ENCODE results near the gene CISD3.
"Not testable (repeated sequence)": the region's sequence is repeated elsewhere in the genome, so short reads cannot be mapped to it uniquely, and the experiment has no call there.

CISD3 gene

DNA sequence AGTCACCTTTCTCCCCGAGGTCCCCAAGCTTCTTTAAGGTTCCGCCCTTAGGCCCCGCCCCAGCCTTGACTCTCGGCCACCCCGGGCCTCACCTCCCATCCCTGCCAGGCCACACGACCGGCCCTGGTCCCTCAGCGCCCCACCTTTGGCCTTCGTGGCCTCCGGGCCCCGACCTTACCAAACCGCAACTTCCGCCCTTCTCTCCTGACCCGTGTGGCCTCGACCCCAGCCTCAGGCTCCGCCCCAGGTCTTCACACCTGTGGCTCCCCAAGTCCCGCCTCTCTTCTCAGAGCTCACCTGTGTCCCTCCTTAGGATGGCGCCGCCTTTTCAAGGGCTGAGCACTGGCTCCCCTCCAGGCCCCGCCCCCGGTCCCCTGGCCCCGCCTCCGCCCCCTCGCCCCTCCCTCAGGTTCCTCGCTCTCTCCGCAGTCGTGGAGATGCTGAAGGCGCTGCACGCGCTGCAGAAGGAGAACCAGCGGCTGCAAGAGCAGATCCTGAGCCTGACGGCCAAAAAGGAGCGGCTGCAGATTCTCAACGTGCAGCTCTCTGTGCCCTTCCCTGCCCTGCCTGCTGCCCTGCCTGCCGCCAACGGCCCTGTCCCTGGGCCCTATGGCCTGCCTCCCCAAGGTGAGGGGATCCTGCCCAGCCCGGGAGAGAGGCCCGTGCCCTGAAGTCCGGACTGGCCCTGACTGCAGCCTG, 10.0 kb upstream of the CISD3 start:
- H3K4me3 ChIP-seq (ENCODE audit: low read length) = no peak overlapping the region
- peaks cover 41% of the 10 kb centered on the region for H3K36me3 ChIP-seq (ENCODE audit: control insufficient read depth, insufficient read depth, low read length, severe bottlenecking)
- no peaks in the 10 kb centered on the region for H3K9me3 ChIP-seq (ENCODE audit: control insufficient read depth, low read length)
- H3K27me3 ChIP-seq (replicated peaks; ENCODE audit: control insufficient read depth, insufficient read depth, low read length) = no peaks in the 10 kb centered on the region
- no peak for DNase-seq (ENCODE audit: low read depth)
- H3K9ac ChIP-seq (ENCODE audit: low read length) = no peak overlapping the region
- no peaks in the 10 kb centered on the region for H3K4me1 ChIP-seq (ENCODE audit: control insufficient read depth, insufficient read depth, low read length)

GRCh38 chr17:38720941-38721340, 9.2 kb upstream of the CISD3 start:
- Histone ChIP-seq H3K4me1 (ENCODE audit: control insufficient read depth, insufficient read depth, low read length) (no peaks in the 10 kb centered on the region), H3K36me3 (ENCODE audit: control insufficient read depth, insufficient read depth, low read length, severe bottlenecking) (peaks cover 36% of the 10 kb centered on the region), H3K9me3 (ENCODE audit: control insufficient read depth, low read length) (no peaks in the 10 kb centered on the region), H3K9ac (ENCODE audit: low read length) (no peak overlapping the region), H3K4me3 (ENCODE audit: low read length) (no peak overlapping the region), H3K27me3 (replicated peaks; ENCODE audit: control insufficient read depth, insufficient read depth, low read length) (no peaks in the 10 kb centered on the region)
- no peak for DNase-seq (ENCODE audit: low read depth)

DNA sequence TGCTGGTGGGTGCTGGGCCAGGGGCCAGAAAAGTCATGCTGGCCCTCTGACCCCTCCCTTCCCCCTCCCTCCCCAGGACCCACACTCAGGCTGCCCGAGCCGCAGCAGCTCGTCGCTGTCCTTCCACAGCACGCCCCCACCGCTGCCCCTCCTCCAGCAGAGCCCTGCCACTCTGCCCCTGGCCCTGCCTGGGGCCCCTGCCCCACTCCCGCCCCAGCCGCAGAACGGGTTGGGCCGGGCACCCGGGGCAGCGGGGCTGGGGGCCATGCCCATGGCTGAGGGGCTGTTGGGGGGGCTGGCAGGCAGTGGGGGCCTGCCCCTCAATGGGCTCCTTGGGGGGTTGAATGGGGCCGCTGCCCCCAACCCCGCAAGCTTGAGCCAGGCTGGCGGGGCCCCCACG, 8.3 kb upstream of the CISD3 start:
- no peaks in the 10 kb centered on the region for H3K4me1 ChIP-seq (ENCODE audit: control insufficient read depth, insufficient read depth, low read length)
- no peaks in the 10 kb centered on the region for H3K9me3 ChIP-seq (ENCODE audit: control insufficient read depth, low read length)
- peaks cover 27% of the 10 kb centered on the region for H3K36me3 ChIP-seq (ENCODE audit: control insufficient read depth, insufficient read depth, low read length, severe bottlenecking)
- no peaks in the 10 kb centered on the region for H3K27me3 ChIP-seq (replicated peaks; ENCODE audit: control insufficient read depth, insufficient read depth, low read length)
- no peak for DNase-seq (ENCODE audit: low read depth)
- H3K4me3 ChIP-seq (ENCODE audit: low read length) = no peak overlapping the region
- no peak overlapping the region for H3K9ac ChIP-seq (ENCODE audit: low read length)

- Histone ChIP-seq H3K4me3 (ENCODE audit: low read length) (no peak overlapping the region), H3K4me1 (ENCODE audit: control insufficient read depth, insufficient read depth, low read length) (peaks cover 5% of the 10 kb centered on the region), H3K36me3 (ENCODE audit: control insufficient read depth, insufficient read depth, low read length, severe bottlenecking) (peaks cover 16% of the 10 kb centered on the region), H3K9ac (ENCODE audit: low read length) (no peak overlapping the region), H3K27me3 (replicated peaks; ENCODE audit: control insufficient read depth, insufficient read depth, low read length) (no peaks in the 10 kb centered on the region), H3K9me3 (ENCODE audit: control insufficient read depth, low read length) (no peaks in the 10 kb centered on the region)
- no peak for DNase-seq (ENCODE audit: low read depth)
These were observed 5.7 kb upstream of the CISD3 start for GRCh38 chr17:38724337-38724988.

- Histone ChIP-seq H3K4me1 (ENCODE audit: control insufficient read depth, insufficient read depth, low read length) (peaks cover 5% of the 10 kb centered on the region), H3K36me3 (ENCODE audit: control insufficient read depth, insufficient read depth, low read length, severe bottlenecking) (peaks cover 16% of the 10 kb centered on the region), H3K9me3 (ENCODE audit: control insufficient read depth, low read length) (no peaks in the 10 kb centered on the region), H3K9ac (ENCODE audit: low read length) (no peak overlapping the region), H3K27me3 (replicated peaks; ENCODE audit: control insufficient read depth, insufficient read depth, low read length) (no peaks in the 10 kb centered on the region), H3K4me3 (ENCODE audit: low read length) (no peak overlapping the region)
- no peak for DNase-seq (ENCODE audit: low read depth)
These were observed 5.1 kb upstream of the CISD3 start for GRCh38 chr17:38725066-38725465.

- not testable (repeated sequence) for H3K9ac ChIP-seq (ENCODE audit: low read length); H3K36me3 ChIP-seq (ENCODE audit: control insufficient read depth, insufficient read depth, low read length, severe bottlenecking); H3K4me1 ChIP-seq (ENCODE audit: control insufficient read depth, insufficient read depth, low read length); H3K4me3 ChIP-seq (ENCODE audit: low read length); H3K9me3 ChIP-seq (ENCODE audit: control insufficient read depth, low read length); DNase-seq (ENCODE audit: low read depth); H3K27me3 ChIP-seq (replicated peaks; ENCODE audit: control insufficient read depth, insufficient read depth, low read length)
These were observed 4.0 kb upstream of the CISD3 start for GRCh38 chr17:38726145-38726544.

DNA sequence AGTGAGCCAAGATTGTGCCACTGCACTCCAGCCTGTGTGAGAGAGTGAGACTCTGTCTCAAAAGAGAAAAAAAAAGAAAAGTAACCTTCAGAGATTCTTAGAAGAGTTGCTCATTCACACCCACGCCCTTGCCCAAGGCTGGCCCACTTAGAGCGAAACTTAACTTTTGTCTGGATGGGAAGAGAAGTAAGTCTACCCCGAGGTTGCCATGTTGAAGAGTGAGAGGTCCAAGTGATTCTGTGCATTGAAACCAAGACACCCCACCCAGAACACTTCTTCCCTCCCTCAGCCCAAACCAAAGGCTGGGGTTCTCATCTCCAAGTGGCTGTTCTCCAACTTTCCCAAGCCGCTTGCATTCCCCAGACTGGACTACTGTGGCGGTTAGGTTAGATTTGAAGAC, 2.4 kb upstream of the CISD3 start:
- H3K9ac ChIP-seq (ENCODE audit: low read length) = no peak overlapping the region
- H3K36me3 ChIP-seq (ENCODE audit: control insufficient read depth, insufficient read depth, low read length, severe bottlenecking) = peaks cover 3% of the 10 kb centered on the region
- H3K9me3 ChIP-seq (ENCODE audit: control insufficient read depth, low read length) = no peaks in the 10 kb centered on the region
- DNase-seq (ENCODE audit: low read depth) = no peak
- peaks cover 25% of the 10 kb centered on the region for H3K4me1 ChIP-seq (ENCODE audit: control insufficient read depth, insufficient read depth, low read length)
- no peak overlapping the region for H3K4me3 ChIP-seq (ENCODE audit: low read length)
- no peaks in the 10 kb centered on the region for H3K27me3 ChIP-seq (replicated peaks; ENCODE audit: control insufficient read depth, insufficient read depth, low read length)

DNA sequence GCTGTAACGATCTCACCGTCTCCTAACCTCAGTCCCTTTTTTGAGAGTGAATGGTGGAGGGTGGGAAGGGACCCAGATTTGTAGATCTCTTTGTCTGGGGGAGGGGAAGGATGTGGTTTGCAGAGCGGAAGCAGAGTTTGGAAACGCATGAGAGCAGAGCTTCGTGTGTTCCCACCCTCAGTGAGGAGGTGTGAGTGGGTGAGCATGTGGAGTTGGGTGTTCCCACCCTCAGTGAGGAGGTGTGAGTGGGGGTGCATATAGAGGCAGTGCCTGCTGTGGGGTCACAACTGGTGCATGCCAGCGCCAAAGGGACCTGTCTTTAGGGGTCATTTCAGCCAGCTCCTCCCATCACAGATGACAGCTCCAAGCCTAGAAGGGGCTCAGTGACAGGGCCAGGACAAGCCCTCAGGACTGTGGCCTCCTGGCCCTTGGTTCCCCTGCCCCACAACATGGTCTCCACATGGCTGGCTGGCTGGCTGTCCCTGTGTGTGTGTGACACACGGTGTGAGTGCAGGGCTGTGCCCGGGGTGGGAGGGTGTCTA, 1.8 kb upstream of the CISD3 start:
- Histone ChIP-seq H3K4me1 (ENCODE audit: control insufficient read depth, insufficient read depth, low read length) (peaks cover 29% of the 10 kb centered on the region), H3K9ac (ENCODE audit: low read length) (no peak overlapping the region), H3K36me3 (ENCODE audit: control insufficient read depth, insufficient read depth, low read length, severe bottlenecking) (peaks cover 7% of the 10 kb centered on the region), H3K4me3 (ENCODE audit: low read length) (no peak overlapping the region), H3K27me3 (replicated peaks; ENCODE audit: control insufficient read depth, insufficient read depth, low read length) (no peaks in the 10 kb centered on the region), H3K9me3 (ENCODE audit: control insufficient read depth, low read length) (no peaks in the 10 kb centered on the region)
- DNase-seq (ENCODE audit: low read depth) = no peak

DNA sequence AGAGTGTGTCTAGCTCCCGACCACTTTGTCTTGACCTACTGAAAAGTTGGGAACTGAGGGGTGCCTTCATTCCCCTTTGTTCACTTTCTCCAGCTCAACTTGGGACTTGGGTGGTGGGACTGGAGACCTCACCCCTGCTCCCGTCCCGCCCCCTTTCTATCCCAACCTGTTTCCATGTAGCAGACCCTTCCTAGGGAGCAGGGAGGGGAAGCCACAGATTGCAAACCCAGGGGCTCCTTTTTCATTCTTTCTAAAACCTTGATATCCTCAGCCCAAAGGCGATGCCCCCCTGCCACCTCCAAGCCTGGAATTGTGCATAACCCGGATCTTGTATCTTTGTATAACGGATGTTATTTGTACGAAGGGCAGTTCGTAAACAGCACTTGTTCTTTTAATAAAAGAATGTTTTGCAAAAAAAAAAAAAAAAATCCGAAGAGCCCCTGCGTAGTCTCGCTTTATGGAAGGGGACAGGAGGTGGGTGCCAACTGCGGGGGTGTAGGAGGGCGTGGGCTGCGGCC, 714 bp upstream of the CISD3 start:
- H3K4me3 ChIP-seq (ENCODE audit: low read length) = peak overlapping the region; percentile 84
- H3K27me3 ChIP-seq (replicated peaks; ENCODE audit: control insufficient read depth, insufficient read depth, low read length) = no peaks in the 10 kb centered on the region
- no peak for DNase-seq (ENCODE audit: low read depth)
- peaks cover 17% of the 10 kb centered on the region for H3K36me3 ChIP-seq (ENCODE audit: control insufficient read depth, insufficient read depth, low read length, severe bottlenecking)
- H3K4me1 ChIP-seq (ENCODE audit: control insufficient read depth, insufficient read depth, low read length) = peaks cover 29% of the 10 kb centered on the region
- H3K9me3 ChIP-seq (ENCODE audit: control insufficient read depth, low read length) = no peaks in the 10 kb centered on the region
- H3K9ac ChIP-seq (ENCODE audit: low read length) = peak overlapping the region; percentile 93

GRCh38 chr17:38730526-38731379, 612 bp downstream of the CISD3 start:
- peak; percentile 69 for DNase-seq (ENCODE audit: low read depth)
- Histone ChIP-seq H3K36me3 (ENCODE audit: control insufficient read depth, insufficient read depth, low read length, severe bottlenecking) (peaks cover 17% of the 10 kb centered on the region), H3K27me3 (replicated peaks; ENCODE audit: control insufficient read depth, insufficient read depth, low read length) (no peaks in the 10 kb centered on the region)

More at GRCh38 chr17:38730526-38731379, 612 bp downstream of the CISD3 start:
- Histone ChIP-seq H3K9me3 (ENCODE audit: control insufficient read depth, low read length) (no peaks in the 10 kb centered on the region), H3K4me1 (ENCODE audit: control insufficient read depth, insufficient read depth, low read length) (peaks cover 29% of the 10 kb centered on the region), H3K4me3 (ENCODE audit: low read length) (peak overlapping the region; percentile 96), H3K9ac (ENCODE audit: low read length) (peak overlapping the region; percentile 97)
